ENCODE results near the gene GOLGA6B. TPM values are rescaled to one million over a fixed set of nuclear protein-coding genes. Genes with fewer than 3 reads are reported as not detected.
"Not testable (repeated sequence)": the region's sequence is repeated elsewhere in the genome, so short reads cannot be mapped to it uniquely, and the experiment has no call there.

Gene GOLGA6B
- total RNA-seq, 8 experiments from 2014 or later = 0.88 to 1.9 (median 1.3) TPM; not detected in 4

- 0 to 54% methylated on average over 1 to 2 of the region's 7 CpGs; no CpG with 5 or more reads in 8 of the 10 experiments for WGBS, 10 experiments
- in situ Hi-C loops (cut with MboI; ENCODE audit: low pct_unique_long_range_greater_than_20kb in 2 of 9, low sequenced_read_pairs in 9 of 9, unreplicated experiment in 9 of 9) = loop anchor here in 2 of 9 experiments (25.0 kb wide), 1 partner anchor 1483 kb away; no protein-coding TSS in a partner anchor
- H3K27ac ChIP-seq; H3K4me1 ChIP-seq (replicated peaks in 1 of 2); ATAC-seq (replicated peaks in 6 of 8); H3K4me3 ChIP-seq: not testable (repeated sequence)
These were observed 25.4 kb upstream of the GOLGA6B start for GRCh38 chr15:72629068-72629570.

DNA sequence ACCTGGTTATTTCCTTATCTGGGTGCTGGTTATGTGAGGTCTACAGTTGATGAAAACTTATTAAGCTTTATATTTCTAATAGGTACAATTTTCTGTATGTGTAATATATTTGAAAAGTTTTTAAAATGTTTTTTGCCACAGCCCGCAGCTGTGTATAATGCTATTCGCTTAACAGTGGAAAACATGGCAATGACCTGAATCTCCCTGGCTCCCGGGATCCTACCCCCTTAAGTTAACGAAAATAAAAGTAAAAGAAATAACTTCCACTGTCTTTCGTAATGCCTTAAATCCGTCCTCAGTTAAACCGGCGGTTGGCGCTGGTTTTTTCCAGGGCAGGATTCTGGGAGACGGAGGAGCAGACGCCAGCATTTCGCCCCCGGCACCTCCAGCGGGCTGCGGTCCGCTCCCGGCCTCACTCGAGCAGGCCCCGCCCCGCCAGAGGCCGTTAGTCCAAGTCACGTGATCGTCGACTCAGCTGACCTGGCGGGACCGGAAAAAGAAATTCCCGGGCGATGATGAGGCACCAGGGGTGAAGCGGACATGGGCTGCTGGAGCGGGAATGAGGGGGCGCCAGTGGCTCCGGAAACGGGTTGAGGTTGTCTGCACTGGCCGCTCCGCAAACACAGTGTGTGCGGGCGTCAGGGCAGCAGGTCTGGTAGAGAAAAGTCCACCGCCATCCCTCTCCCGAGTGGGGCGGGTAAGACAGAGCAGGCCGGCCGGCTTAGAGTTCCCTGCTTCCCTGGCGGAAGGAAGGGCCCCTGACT lies 17.8 kb upstream of the GOLGA6B start:
- WGBS, 10 experiments = no CpG with 5 or more reads among the region's 43 CpGs
- peak; percentile 90 to 94 (median 92) for ATAC-seq (replicated peaks in 6 of 8)
- in situ Hi-C loops (cut with MboI; ENCODE audit: low pct_unique_long_range_greater_than_20kb in 2 of 9, low sequenced_read_pairs in 9 of 9, unreplicated experiment in 9 of 9) = loop anchor here in 2 of 9 experiments (25.0 kb wide), 1 partner anchor 1476 kb away; no protein-coding TSS in a partner anchor
- H3K4me3 ChIP-seq = peak overlapping the region in 1 of 5 donors; percentile 43
- not testable (repeated sequence) for H3K27ac ChIP-seq; H3K4me1 ChIP-seq (replicated peaks in 1 of 2)

DNA sequence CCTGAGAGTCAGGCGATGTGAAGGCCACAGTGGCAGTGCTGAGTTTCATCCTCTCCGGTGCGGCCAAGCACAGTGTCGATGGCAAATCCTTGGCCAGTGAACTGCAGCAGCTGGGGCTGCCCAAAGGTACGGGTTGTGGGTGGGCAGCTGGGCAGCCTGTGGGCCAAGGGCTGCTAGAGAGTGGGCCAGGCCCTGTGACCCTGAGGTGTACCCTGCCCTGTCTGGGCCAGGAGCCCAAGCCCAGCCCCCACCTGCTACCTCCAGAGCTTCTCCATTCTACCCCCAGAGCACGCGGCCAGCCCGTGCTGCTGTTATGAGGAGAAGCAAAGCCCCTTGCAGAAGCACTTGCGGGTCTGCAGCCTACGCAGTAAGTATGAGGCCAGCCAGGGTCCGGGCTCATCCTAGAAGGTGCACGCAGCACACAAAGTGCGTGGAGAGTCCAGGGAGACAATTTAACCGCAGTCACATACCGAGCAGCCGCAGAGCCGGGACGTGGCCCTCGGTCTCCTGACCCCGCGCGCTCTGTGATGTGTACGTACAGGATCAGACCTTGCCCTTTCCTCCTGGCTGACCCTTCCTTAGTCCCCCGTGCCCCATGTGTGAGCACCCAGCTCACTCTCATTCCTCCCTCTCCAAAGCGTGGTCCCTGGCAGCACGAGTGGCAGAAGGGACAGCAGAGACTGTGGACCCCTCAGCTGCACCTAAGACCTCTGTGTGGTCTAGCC lies 14.6 kb upstream of the GOLGA6B start:
- H3K4me3 ChIP-seq; ATAC-seq (replicated peaks in 6 of 8); H3K27ac ChIP-seq; H3K4me1 ChIP-seq (replicated peaks in 1 of 2): not testable (repeated sequence)
- WGBS, 10 experiments = no CpG with 5 or more reads among the region's 26 CpGs
- in situ Hi-C loops (cut with MboI; ENCODE audit: low pct_unique_long_range_greater_than_20kb in 2 of 9, low sequenced_read_pairs in 9 of 9, unreplicated experiment in 9 of 9) = loop anchor here in 2 of 9 experiments (25.0 kb wide), 1 partner anchor 1472 kb away; no protein-coding TSS in a partner anchor

DNA sequence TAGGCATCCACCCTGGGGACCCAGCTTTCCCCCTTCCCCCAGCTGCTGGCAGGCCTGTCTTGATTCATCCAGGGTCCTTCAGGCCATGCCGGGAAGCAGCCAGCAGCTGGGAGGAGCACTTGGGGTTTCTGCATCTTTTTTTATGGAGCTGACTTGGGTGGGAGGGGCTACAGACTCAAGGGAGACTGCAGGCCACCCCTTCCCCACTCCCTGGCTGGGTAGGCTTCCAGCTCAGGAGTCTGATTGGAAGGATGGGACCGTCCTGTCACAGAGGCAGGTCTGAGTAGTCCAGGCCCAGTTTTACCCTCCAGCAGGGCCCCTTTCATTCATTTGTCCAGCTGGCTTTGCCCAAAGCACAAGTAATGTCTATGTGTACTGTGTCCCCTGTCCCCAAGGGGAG lies 12.2 kb upstream of the GOLGA6B start:
- not testable (repeated sequence) for H3K27ac ChIP-seq; H3K4me1 ChIP-seq (replicated peaks in 1 of 2); H3K4me3 ChIP-seq
- ATAC-seq (replicated peaks in 6 of 8) = peak; percentile 70 to 95 (median 82)
- in situ Hi-C loops (cut with MboI; ENCODE audit: low pct_unique_long_range_greater_than_20kb in 2 of 9, low sequenced_read_pairs in 9 of 9, unreplicated experiment in 9 of 9) = loop anchor here in 2 of 9 experiments (25.0 kb wide), 1 partner anchor 1470 kb away; no protein-coding TSS in a partner anchor
- no CpG with 5 or more reads among the region's 2 CpGs for WGBS, 10 experiments

- H3K4me3 ChIP-seq; ATAC-seq (replicated peaks in 6 of 8); H3K4me1 ChIP-seq (replicated peaks in 1 of 2); H3K27ac ChIP-seq: not testable (repeated sequence)
- in situ Hi-C loops (cut with MboI; ENCODE audit: low pct_unique_long_range_greater_than_20kb in 2 of 9, low sequenced_read_pairs in 9 of 9, unreplicated experiment in 9 of 9) = loop anchor here in 2 of 9 experiments (25.0 kb wide), 1 partner anchor 1464 kb away; no protein-coding TSS in a partner anchor
- no CpG with 5 or more reads among the region's 10 CpGs for WGBS, 10 experiments
These were observed 5.8 kb upstream of the GOLGA6B start for GRCh38 chr15:72648631-72649253.

DNA sequence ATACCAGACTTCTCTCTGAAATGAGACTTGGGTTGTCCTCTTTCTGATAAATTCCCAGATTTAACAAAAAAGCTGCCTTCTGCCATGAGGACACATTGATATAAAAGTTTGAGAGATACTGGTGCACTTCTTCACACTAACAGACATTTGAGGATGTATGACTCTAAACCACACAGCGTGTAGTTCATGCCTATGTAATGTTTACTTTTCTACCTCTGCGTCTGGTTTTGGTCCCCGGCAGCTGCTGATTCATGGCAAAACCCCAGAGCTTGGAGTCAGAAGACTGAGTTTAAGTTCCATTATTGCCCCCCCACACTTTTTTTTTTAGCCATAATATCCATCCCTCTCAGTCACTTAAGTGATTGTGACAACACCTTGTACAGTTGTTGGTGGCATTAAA lies 1.5 kb downstream of the GOLGA6B start:
- WGBS, 10 experiments = no CpG with 5 or more reads among the region's 3 CpGs
- H3K27ac ChIP-seq; H3K4me3 ChIP-seq; in situ Hi-C loops (cut with MboI; ENCODE audit: low pct_unique_long_range_greater_than_20kb in 2 of 9, low sequenced_read_pairs in 9 of 9, unreplicated experiment in 9 of 9); H3K4me1 ChIP-seq (replicated peaks in 1 of 2); ATAC-seq (replicated peaks in 6 of 8): not testable (repeated sequence)

DNA sequence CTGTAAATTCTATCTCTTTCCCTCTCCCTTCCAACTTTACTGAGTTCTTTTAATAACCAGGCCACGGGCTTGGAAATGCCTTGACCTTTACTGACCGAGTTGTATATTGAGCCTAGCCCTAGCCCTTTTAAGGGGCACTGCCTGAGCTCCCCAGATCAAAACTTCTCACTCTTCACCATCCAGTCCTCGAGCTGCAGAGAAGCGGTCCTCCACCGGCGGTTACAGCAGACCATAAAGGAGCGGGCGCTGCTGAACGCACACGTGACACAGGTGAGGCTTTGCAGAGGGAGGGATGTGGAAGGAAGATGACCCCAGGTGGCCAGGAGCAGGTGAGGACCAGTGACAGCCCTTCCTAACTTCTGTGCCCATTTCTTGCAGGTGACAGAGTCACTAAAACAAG lies 6.6 kb downstream of the GOLGA6B start:
- H3K4me3 ChIP-seq; H3K4me1 ChIP-seq (replicated peaks in 1 of 2); in situ Hi-C loops (cut with MboI; ENCODE audit: low pct_unique_long_range_greater_than_20kb in 2 of 9, low sequenced_read_pairs in 9 of 9, unreplicated experiment in 9 of 9); ATAC-seq (replicated peaks in 6 of 8); H3K27ac ChIP-seq: not testable (repeated sequence)
- no CpG with 5 or more reads among the region's 10 CpGs for WGBS, 10 experiments

DNA sequence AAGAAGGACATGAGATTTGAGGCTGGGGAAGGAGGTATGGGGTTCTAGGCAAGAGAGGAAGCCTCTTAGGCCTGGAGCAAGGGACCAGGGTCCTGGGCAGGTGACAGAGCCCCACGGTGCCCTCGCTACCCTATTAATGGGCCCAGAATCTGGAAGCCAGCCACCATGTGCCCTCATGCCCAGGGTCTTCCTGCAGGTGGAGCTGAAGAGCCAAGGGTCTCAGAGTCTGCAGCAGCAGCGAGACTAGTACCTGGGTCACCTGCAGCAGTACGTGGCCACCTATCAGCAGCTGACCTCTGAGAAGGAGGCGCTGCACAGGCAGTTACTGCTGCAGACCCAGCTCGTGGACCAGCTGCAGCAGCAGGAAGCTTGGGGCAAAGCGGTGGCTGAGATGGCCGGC lies 9.4 kb downstream of the GOLGA6B start:
- no CpG with 5 or more reads among the region's 8 CpGs for WGBS, 10 experiments
- H3K27ac ChIP-seq; in situ Hi-C loops (cut with MboI; ENCODE audit: low pct_unique_long_range_greater_than_20kb in 2 of 9, low sequenced_read_pairs in 9 of 9, unreplicated experiment in 9 of 9); H3K4me3 ChIP-seq; H3K4me1 ChIP-seq (replicated peaks in 1 of 2); ATAC-seq (replicated peaks in 6 of 8): not testable (repeated sequence)

DNA sequence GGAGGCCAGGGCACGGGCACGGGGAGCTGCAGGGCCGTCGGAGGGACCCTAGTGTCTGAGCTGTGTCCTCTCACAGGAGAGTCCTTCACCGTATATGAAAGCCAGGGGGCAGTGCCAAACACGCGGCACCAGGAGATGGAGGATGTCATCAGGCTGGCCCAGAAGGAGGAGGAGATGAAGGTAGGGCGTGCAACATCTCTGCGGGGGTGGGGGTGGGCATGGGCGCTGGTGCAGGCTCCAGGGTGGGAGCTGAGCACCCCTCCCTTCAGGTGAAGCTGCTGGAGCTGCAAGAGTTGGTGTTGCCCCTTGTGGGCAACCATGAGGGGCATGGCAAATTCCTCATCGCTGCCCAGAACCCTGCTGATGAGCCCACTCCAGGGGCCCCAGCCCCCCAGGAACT lies 11.2 kb downstream of the GOLGA6B start:
- in situ Hi-C loops (cut with MboI; ENCODE audit: low pct_unique_long_range_greater_than_20kb in 2 of 9, low sequenced_read_pairs in 9 of 9, unreplicated experiment in 9 of 9); ATAC-seq (replicated peaks in 6 of 8): not testable (repeated sequence)
- WGBS, 10 experiments = no CpG with 5 or more reads among the region's 11 CpGs

GRCh38 chr15:72669803-72670202 lies 15.3 kb downstream of the GOLGA6B start:
- in situ Hi-C loops (cut with MboI; ENCODE audit: low pct_unique_long_range_greater_than_20kb in 2 of 9, low sequenced_read_pairs in 9 of 9, unreplicated experiment in 9 of 9); H3K27ac ChIP-seq; H3K4me1 ChIP-seq (replicated peaks in 1 of 2); H3K4me3 ChIP-seq; ATAC-seq (replicated peaks in 6 of 8): not testable (repeated sequence)
- no CpG with 5 or more reads among the region's 6 CpGs for WGBS, 10 experiments

More for the DNA sequence above, 11.2 kb downstream of the GOLGA6B start:
- H3K27ac ChIP-seq; H3K4me3 ChIP-seq; H3K4me1 ChIP-seq (replicated peaks in 1 of 2): not testable (repeated sequence)

GRCh38 chr15:72670656-72671352 lies 16.3 kb downstream of the GOLGA6B start:
- in situ Hi-C loops (cut with MboI; ENCODE audit: low pct_unique_long_range_greater_than_20kb in 2 of 9, low sequenced_read_pairs in 9 of 9, unreplicated experiment in 9 of 9); H3K4me1 ChIP-seq (replicated peaks in 1 of 2): not testable (repeated sequence)
- peak overlapping the region in 1 of 5 donors; percentile 23 for H3K4me3 ChIP-seq
- H3K27ac ChIP-seq = peak overlapping the region in 1 of 2 donors; percentile 40
- ATAC-seq (replicated peaks in 6 of 8) = peak; percentile 86 to 97 (median 91)
- 6 to 60% (median 17%) methylated on average over 1 to 4 of the region's 8 CpGs; no CpG with 5 or more reads in 4 of the 10 experiments for WGBS, 10 experiments

DNA sequence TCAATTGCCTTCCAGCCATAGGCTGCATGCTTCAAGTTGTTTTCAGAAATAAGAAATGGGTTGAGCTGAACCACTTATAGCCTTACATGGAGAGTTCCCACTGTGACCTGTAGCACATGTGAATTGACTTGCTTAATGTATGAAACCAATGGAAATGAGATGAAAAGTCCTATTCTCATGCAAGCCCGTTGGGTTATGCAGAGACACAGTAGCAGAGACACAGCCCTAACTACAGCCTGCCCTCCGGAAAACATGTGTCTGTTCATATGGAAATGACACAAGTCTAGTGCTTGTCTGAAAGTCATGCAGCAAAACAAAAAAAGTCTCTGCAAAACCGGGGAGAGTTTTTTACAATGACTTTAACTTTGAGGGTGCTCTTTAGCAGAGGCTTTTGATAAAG lies 17.0 kb downstream of the GOLGA6B start:
- ATAC-seq (replicated peaks in 6 of 8) = peak in 5 of 8 experiments; percentile 64 to 82 (median 76)
- in situ Hi-C loops (cut with MboI; ENCODE audit: low pct_unique_long_range_greater_than_20kb in 2 of 9, low sequenced_read_pairs in 9 of 9, unreplicated experiment in 9 of 9) = no loop called here
- 0 to 34% (median 4%) methylated on average over 1 to 3 of the region's 3 CpGs; no CpG with 5 or more reads in 1 of the 10 experiments for WGBS, 10 experiments
- H3K27ac ChIP-seq = peak overlapping the region in 1 of 2 donors; percentile 40
- H3K4me1 ChIP-seq (replicated peaks in 1 of 2) = peaks cover 3 to 8% of the 10 kb centered on the region in 2 donors
- no peak overlapping the region for H3K4me3 ChIP-seq
